CMK (cell line): ENCODE results near the gene SFI1.
A peak's percentile ranks its signal among the peaks of the same experiment; 100 is the strongest.

Experiments used
- DNase-seq: peaks from one replicate; pipeline ENCODE4 v3.0.0-alpha.2; 2010; ENCODE audit warnings: low read depth

The SFI1 gene

GRCh38 chr22:31616315-31616980 lies 120.1 kb downstream of the SFI1 start:
- DNase-seq: no peak

- no peak for DNase-seq
Measured at GRCh38 chr22:31618057-31618456, 121.7 kb downstream of the SFI1 start.

GRCh38 chr22:31618471-31619176 lies 122.3 kb downstream of the SFI1 start:
- DNase-seq: no peak

- DNase-seq: no peak
Measured at GRCh38 chr22:31619611-31620300, 123.4 kb downstream of the SFI1 start.

GRCh38 chr22:31620756-31621480 lies 124.6 kb downstream of the SFI1 start:
- no peak for DNase-seq

GRCh38 chr22:31621507-31622124 lies 125.3 kb downstream of the SFI1 start:
- no peak for DNase-seq

GRCh38 chr22:31622980-31623379 lies 126.6 kb downstream of the SFI1 start:
- no peak for DNase-seq

- no peak for DNase-seq
Measured at GRCh38 chr22:31623592-31624304, 127.4 kb downstream of the SFI1 start.

- DNase-seq: no peak
Measured at GRCh38 chr22:31625257-31625640, 128.9 kb downstream of the SFI1 start.

GRCh38 chr22:31625661-31626426 lies 129.5 kb downstream of the SFI1 start:
- DNase-seq: no peak

GRCh38 chr22:31626427-31627150 lies 130.3 kb downstream of the SFI1 start:
- DNase-seq: peak; percentile 78

GRCh38 chr22:31627223-31627731 lies 130.9 kb downstream of the SFI1 start:
- DNase-seq: no peak

GRCh38 chr22:31628362-31628761 lies 132.0 kb downstream of the SFI1 start:
- no peak for DNase-seq

- no peak for DNase-seq
Measured at GRCh38 chr22:31628969-31629708, 132.8 kb downstream of the SFI1 start.

- DNase-seq: no peak
Measured at GRCh38 chr22:31629741-31630184, 133.4 kb downstream of the SFI1 start.

- peak; percentile 83 for DNase-seq
Measured at GRCh38 chr22:31630331-31631329, 134.3 kb downstream of the SFI1 start.

GRCh38 chr22:31631436-31631835 lies 135.1 kb downstream of the SFI1 start:
- DNase-seq: no peak
